PC-3 (cell line): ENCODE measurements around the gene PCYOX1L. TPM values are rescaled to one million over a fixed set of nuclear protein-coding genes. Genes with fewer than 3 reads are reported as not detected.

ENCODE experiments used
- ATAC-seq: fragments of 200-7000 bp; cut with Tn5 transposase; 2 replicates; pipeline ENCODE4 v1.9.1; 2020; ENCODE audit warnings: mild to moderate bottlenecking, moderate library complexity
- BruUV-seq: library from RNA; stranded (reverse); fragments of 400-500 nt; replicated peaks from 2 replicates; lab custom pipeline; 2021; lab: Mats Ljungman, UMichigan
- CTCF ChIA-PET: fragments of 300-600 bp; sonication (Branson Sonifier 250); formaldehyde crosslinking; loops from one replicate; lab custom pipeline; 2022; ENCODE audit warnings: antibody characterized with exemption; lab: Charles Lee
- POLR2A ChIA-PET: fragments of 300-600 bp; sonication (Branson Sonifier 250); formaldehyde crosslinking; loops from one replicate; lab custom pipeline; 2022; ENCODE audit warnings: antibody characterized with exemption; ENCODE audit not compliant: unreplicated experiment; lab: Charles Lee
- DNase-seq: peaks from one replicate; pipeline ENCODE4 v3.0.0-alpha.2; 2015
- H2AFZ ChIP-seq: fragments of 300-600 bp; sonication (generic); 2 replicates; pipeline ENCODE4 v1.6.0; 2016; ENCODE audit warnings: antibody characterized with exemption, low read length
- H3F3A ChIP-seq: fragments of 300-600 bp; sonication (generic); one replicate; pipeline ENCODE4 v1.6.0; 2017; ENCODE audit warnings: antibody characterized with exemption, low read length, control low read depth, mild to moderate bottlenecking; ENCODE audit not compliant: unreplicated experiment
- H3K27ac ChIP-seq: fragments of 300-600 bp; sonication (generic); 2 replicates; pipeline ENCODE4 v1.5.1; 2016; ENCODE audit warnings: mild to moderate bottlenecking, low read length
- H3K27me3 ChIP-seq: fragments of 300-600 bp; sonication (generic); 2 replicates; pipeline ENCODE4 v1.6.1; 2016; ENCODE audit warnings: low read length, mixed read lengths
- H3K36me3 ChIP-seq: fragments of 300-600 bp; sonication (generic); 2 replicates; pipeline ENCODE4 v1.6.1; 2016; ENCODE audit warnings: low read depth, mixed run types, low read length, mixed read lengths
- H3K4me1 ChIP-seq: fragments of 300-600 bp; sonication (generic); 2 replicates; pipeline ENCODE4 v1.5.1; 2016; ENCODE audit warnings: low read length; ENCODE audit not compliant: insufficient read depth
- H3K4me2 ChIP-seq: fragments of 300-600 bp; sonication (generic); 2 replicates; pipeline ENCODE4 v1.6.0; 2016; ENCODE audit warnings: low read length
- H3K4me3 ChIP-seq: fragments of 300-600 bp; sonication (generic); 2 replicates; pipeline ENCODE4 v1.5.1; 2016; ENCODE audit warnings: mild to moderate bottlenecking, low read length, mixed read lengths
- H3K79me2 ChIP-seq: fragments of 300-600 bp; sonication (generic); 2 replicates; pipeline ENCODE4 v1.6.1; 2017; ENCODE audit warnings: low read length, mixed read lengths
- H3K9ac ChIP-seq: fragments of 300-600 bp; sonication (generic); 2 replicates; pipeline ENCODE4 v1.6.0; 2016; ENCODE audit warnings: mild to moderate bottlenecking, low read length
- H3K9me2 ChIP-seq: fragments of 300-600 bp; sonication (generic); replicated peaks from 2 replicates; pipeline ENCODE4 v1.6.1; 2016; ENCODE audit warnings: mixed run types, low read length, mixed read lengths
- H3K9me3 ChIP-seq: fragments of 300-600 bp; sonication (generic); 2 replicates; pipeline ENCODE4 v1.6.1; 2016; ENCODE audit warnings: low read length, mixed read lengths
- H4K20me1 ChIP-seq: fragments of 300-600 bp; sonication (generic); 2 replicates; pipeline ENCODE4 v1.6.1; 2016; ENCODE audit warnings: low read length, mixed read lengths
- CTCF ChIP-seq: fragments of 300-600 bp; sonication (generic); conservative IDR thresholded peaks from 2 replicates; pipeline ENCODE4 v1.5.1; 2017; ENCODE audit warnings: antibody characterized with exemption, low read depth, mild to moderate bottlenecking, low read length
- EZH2 ChIP-seq: fragments of 300-600 bp; sonication (generic); IDR thresholded peaks from one replicate; pipeline ENCODE4 v1.6.1; 2017; ENCODE audit warnings: antibody characterized with exemption, mild to moderate bottlenecking, low read length; ENCODE audit not compliant: unreplicated experiment
- EZH2phosphoT487 ChIP-seq: fragments of 300-600 bp; sonication (generic); IDR thresholded peaks from 2 replicates; pipeline ENCODE4 v1.6.1; 2018; ENCODE audit warnings: mild to moderate bottlenecking, antibody characterized with exemption, low read length, borderline replicate concordance
- intact Hi-C: fragments of 100-400 bp; cut with micrococcal nuclease; formaldehyde crosslinking; loops from 2 replicates; pipeline ENCODE4 v1.9.0; 2023
- total RNA-seq: library from RNA; depleted of rRNA; stranded (reverse); fragments of >200 nt; gene quantifications from 2 replicates; pipeline ENCODE4 v1.2.3, GENCODE V29; 2014

PCYOX1L gene
- total RNA-seq, 1 experiment from 2014 or later = 12.8 TPM

DNA sequence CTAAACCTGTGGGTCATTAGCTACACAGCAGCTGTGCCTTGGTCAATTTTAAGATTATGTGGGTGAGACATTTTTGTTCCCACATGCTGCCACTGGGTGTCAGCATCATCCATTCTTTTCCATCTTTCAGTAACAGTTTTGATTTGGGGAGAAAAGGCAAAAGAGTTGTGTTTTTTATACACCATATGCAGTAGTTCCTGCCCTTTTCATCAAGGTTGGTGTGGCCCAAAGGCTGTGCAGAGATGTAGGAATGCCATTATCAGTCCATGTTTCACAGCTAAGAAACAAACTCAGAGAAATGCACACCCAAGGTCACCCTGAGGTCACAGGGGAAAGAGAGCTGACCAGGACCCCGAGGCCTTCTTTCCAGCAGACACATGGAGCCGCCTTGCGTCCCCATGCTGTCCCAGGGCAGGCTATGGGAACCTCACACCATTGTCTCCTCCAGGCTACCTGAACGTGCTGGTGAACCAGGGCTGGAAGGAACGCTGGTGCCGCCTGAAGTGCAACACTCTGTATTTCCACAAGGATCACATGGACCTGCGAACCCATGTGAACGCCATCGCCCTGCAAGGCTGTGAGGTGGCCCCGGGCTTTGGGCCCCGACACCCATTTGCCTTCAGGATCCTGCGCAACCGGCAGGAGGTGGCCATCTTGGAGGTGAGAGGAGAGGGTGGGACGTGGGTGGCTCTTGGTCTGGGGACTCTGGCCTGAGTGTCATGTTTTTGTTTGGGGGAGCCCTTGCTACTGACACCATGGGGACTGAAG is 40.4 kb upstream of the PCYOX1L start:
- Histone ChIP-seq H3K4me1 (peaks cover 10% of the 10 kb centered on the region), H3F3A (no peaks in the 10 kb centered on the region), H3K9me2 (no peaks in the 10 kb centered on the region), H4K20me1 (no peaks in the 10 kb centered on the region), H3K4me2 (no peak overlapping the region), H3K36me3 (no peaks in the 10 kb centered on the region), H2AFZ (0 out of 2 replicates have a peak overlapping the region, but pooled peaks have one; percentile 0), H3K9ac (no peak overlapping the region), H3K79me2 (no peaks in the 10 kb centered on the region), H3K9me3 (no peaks in the 10 kb centered on the region), H3K27ac (no peak overlapping the region), H3K4me3 (no peak overlapping the region), H3K27me3 (no peaks in the 10 kb centered on the region)
- intact Hi-C loops = loop anchor here (1.0 to 2.0 kb wide), 6 partner anchors 29 to 247 kb away; no protein-coding TSS in a partner anchor
- TF ChIP-seq EZH2 (no peak), CTCF (peak; percentile 98), EZH2phosphoT487 (no peak)
- DNase-seq (peak; percentile 86), ATAC-seq (peak; percentile 72)
- no TSS peak for BruUV-seq
- POLR2A ChIA-PET = interaction anchor here (0.6 kb wide), 1 partner anchor 19 kb away, joined by 3 read pairs; no protein-coding TSS in a partner anchor
- CTCF ChIA-PET = interaction anchor here (0.6 to 1.5 kb wide), 6 partner anchors 28 to 118 kb away, joined by 3 to 15 read pairs (median 4); partner anchors contain the start of genes GRPEL2 and PCYOX1L

- no peaks in the 10 kb centered on the region for H3K36me3 ChIP-seq
- CTCF ChIA-PET = no interaction called here
- H3K4me1 ChIP-seq = peaks cover 10% of the 10 kb centered on the region
- no peak overlapping the region for H3K9ac ChIP-seq
- ATAC-seq (no peak), DNase-seq (no peak)
- H3K27me3 ChIP-seq = no peaks in the 10 kb centered on the region
- no peak overlapping the region for H3K27ac ChIP-seq
- H3K9me3 ChIP-seq = no peaks in the 10 kb centered on the region
- intact Hi-C loops = no loop called here
- POLR2A ChIA-PET = no interaction called here
- H3K4me2 ChIP-seq = no peak overlapping the region
- H4K20me1 ChIP-seq = no peaks in the 10 kb centered on the region
- no TSS peak for BruUV-seq
- H3K9me2 ChIP-seq = no peaks in the 10 kb centered on the region
- no peaks in the 10 kb centered on the region for H3K79me2 ChIP-seq
- H3F3A ChIP-seq = no peaks in the 10 kb centered on the region
- TF ChIP-seq CTCF (no peak), EZH2 (no peak), EZH2phosphoT487 (no peak)
- no peak overlapping the region for H2AFZ ChIP-seq
- H3K4me3 ChIP-seq = no peak overlapping the region
These were observed 38.7 kb upstream of the PCYOX1L start for GRCh38 chr5:149319174-149319573.
